IMR-90 (cell line): ENCODE data around the gene OLAH. TPM values are rescaled to one million over a fixed set of nuclear protein-coding genes. Genes with fewer than 3 reads are reported as not detected.

Experiments
- ATAC-seq: fragments of 200-7000 bp; cut with Tn5 transposase; 2 replicates; pipeline ENCODE4 v1.9.1; 2020; ENCODE audit warnings: low read depth, mild to moderate bottlenecking, moderate library complexity
- BruUV-seq: library from RNA; stranded (reverse); fragments of 400-500 nt; replicated peaks from 2 replicates; lab custom pipeline; 2021; lab: Mats Ljungman, UMichigan
- CTCF ChIA-PET: fragments of 300-600 bp; formaldehyde crosslinking; extraction: SDS; loops from one replicate; lab custom pipeline; 2021; ENCODE audit warnings: antibody characterized with exemption; lab: Yijun Ruan, JAX
- POLR2A ChIA-PET: fragments of 300-600 bp; sonication (Branson Sonifier 250); formaldehyde crosslinking; loops from one replicate; lab custom pipeline; 2022; ENCODE audit warnings: antibody characterized with exemption; ENCODE audit not compliant: unreplicated experiment; lab: Charles Lee
- DNase-seq: peaks from one replicate; pipeline ENCODE4 v3.0.0; 2013
- H2AFZ ChIP-seq: replicated peaks from 2 replicates; pipeline ENCODE3; 2013; ENCODE audit warnings: low read length, mild to moderate bottlenecking; ENCODE audit not compliant: poor library complexity
- H2AK5ac ChIP-seq: 2 replicates; pipeline ENCODE4 v1.6.1; 2013; ENCODE audit warnings: low read depth, low read length, inconsistent platforms
- H2AK9ac ChIP-seq: replicated peaks from 2 replicates; pipeline ENCODE3; 2013; ENCODE audit warnings: mild to moderate bottlenecking, low read depth, low read length, moderate library complexity; ENCODE audit not compliant: poor library complexity
- H2BK120ac ChIP-seq: 2 replicates; pipeline ENCODE4 v1.6.1; 2013; ENCODE audit warnings: low read depth, low read length, inconsistent platforms
- H2BK15ac ChIP-seq: 3 replicates; pipeline ENCODE4 v1.6.1; 2013; ENCODE audit warnings: low read depth, low read length, inconsistent platforms
- H2BK20ac ChIP-seq: 2 replicates; pipeline ENCODE4 v1.6.1; 2013; ENCODE audit warnings: low read depth, mild to moderate bottlenecking, inconsistent platforms, low read length, moderate library complexity
- H2BK5ac ChIP-seq: 2 replicates; pipeline ENCODE4 v1.6.1; 2013; ENCODE audit warnings: mild to moderate bottlenecking, low read depth, low read length, inconsistent platforms; ENCODE audit not compliant: poor library complexity, severe bottlenecking
- H3K14ac ChIP-seq: replicated peaks from 2 replicates; pipeline ENCODE4 v1.6.1; 2013; ENCODE audit warnings: low read depth, low read length, inconsistent platforms
- H3K18ac ChIP-seq: 2 replicates; pipeline ENCODE4 v1.6.1; 2013; ENCODE audit warnings: low read depth, low read length, control low read depth
- H3K23ac ChIP-seq: 2 replicates; pipeline ENCODE4 v1.6.1; 2013; ENCODE audit warnings: low read depth, low read length, inconsistent platforms
- H3K27ac ChIP-seq: 2 replicates; pipeline ENCODE4 v1.5.1; 2013; ENCODE audit warnings: mild to moderate bottlenecking, control low read depth, low read length; ENCODE audit not compliant: insufficient read depth
- H3K27me3 ChIP-seq: 2 replicates; pipeline ENCODE4 v1.6.1; 2013; ENCODE audit warnings: low read length; ENCODE audit not compliant: control insufficient read depth, insufficient read depth
- H3K36me3 ChIP-seq: 2 replicates; pipeline ENCODE4 v1.6.1; 2013; ENCODE audit warnings: low read length, mixed read lengths; ENCODE audit not compliant: control insufficient read depth, insufficient read depth
- H3K4ac ChIP-seq: 2 replicates; pipeline ENCODE4 v1.6.1; 2013; ENCODE audit warnings: low read depth, low read length, inconsistent platforms
- H3K4me1 ChIP-seq: 2 replicates; pipeline ENCODE4 v1.6.1; 2013; ENCODE audit warnings: low read length, mixed read lengths; ENCODE audit not compliant: control insufficient read depth, insufficient read depth
- H3K4me2 ChIP-seq: 2 replicates; pipeline ENCODE4 v1.6.1; 2013; ENCODE audit warnings: low read depth, mild to moderate bottlenecking, control low read depth, low read length, moderate library complexity
- H3K4me3 ChIP-seq: 2 replicates; pipeline ENCODE4 v1.5.1; 2013; ENCODE audit warnings: low read depth, mild to moderate bottlenecking, control low read depth, low read length, moderate library complexity; ENCODE audit not compliant: insufficient read depth
- H3K56ac ChIP-seq: 2 replicates; pipeline ENCODE4 v1.6.1; 2013; ENCODE audit warnings: low read length, inconsistent platforms; ENCODE audit not compliant: insufficient read depth; ENCODE audit errors: extremely low read depth
- H3K79me1 ChIP-seq, 2 experiments: 2 replicates each; pipeline ENCODE4 v1.6.1; 2013; ENCODE audit warnings: low read length in 2 of 2, inconsistent platforms in 1 of 2, low read depth in 1 of 2
- H3K9ac ChIP-seq: 2 replicates; pipeline ENCODE4 v1.6.1; 2013; ENCODE audit warnings: low read depth, low read length, control low read depth
- H3K9me1 ChIP-seq: 2 replicates; pipeline ENCODE4 v1.6.1; 2013; ENCODE audit warnings: low read length, inconsistent platforms; ENCODE audit not compliant: insufficient read depth
- H3K9me3 ChIP-seq: 2 replicates; pipeline ENCODE4 v1.6.1; 2013; ENCODE audit warnings: low read length; ENCODE audit not compliant: control insufficient read depth, insufficient read depth
- H4K20me1 ChIP-seq: 2 replicates; pipeline ENCODE4 v1.6.1; 2013; ENCODE audit warnings: low read length, inconsistent platforms; ENCODE audit not compliant: insufficient read depth
- H4K5ac ChIP-seq: 2 replicates; pipeline ENCODE4 v1.6.1; 2013; ENCODE audit warnings: mild to moderate bottlenecking, low read depth, low read length, control low read depth
- H4K8ac ChIP-seq, 2 experiments: 2 replicates each; pipeline ENCODE4 v1.6.1; 2013; ENCODE audit warnings: low read depth in 2 of 2, low read length in 2 of 2, control low read depth in 1 of 2, inconsistent platforms in 1 of 2
- H4K91ac ChIP-seq: 2 replicates; pipeline ENCODE4 v1.6.1; 2013; ENCODE audit warnings: low read depth, low read length, inconsistent platforms; ENCODE audit not compliant: insufficient read depth
- BHLHE40 ChIP-seq: fragments of 150-350 bp; IDR thresholded peaks from 2 replicates; pipeline ENCODE4 v1.6.1; 2016; ENCODE audit warnings: mild to moderate bottlenecking, low read depth, low read length
- CEBPB ChIP-seq: IDR thresholded peaks from 2 replicates; pipeline ENCODE4 v1.6.1; 2012; ENCODE audit warnings: low read depth, low read length, improper control_type of control experiment
- CHD1 ChIP-seq: IDR thresholded peaks from 2 replicates; pipeline ENCODE4 v1.6.1; 2012; ENCODE audit warnings: low read depth, low read length, improper control_type of control experiment
- FOS ChIP-seq: fragments of 150-350 bp; IDR thresholded peaks from 2 replicates; pipeline ENCODE4 v1.6.1; 2016; ENCODE audit warnings: low read depth, low read length
- MAFK ChIP-seq: IDR thresholded peaks from 2 replicates; pipeline ENCODE4 v1.6.1; 2012; ENCODE audit warnings: low read depth, low read length, improper control_type of control experiment
- MAZ ChIP-seq: IDR thresholded peaks from 2 replicates; pipeline ENCODE4 v1.6.1; 2012; ENCODE audit warnings: low read depth, mild to moderate bottlenecking, low read length, improper control_type of control experiment, moderate library complexity, borderline replicate concordance
- MXI1 ChIP-seq: IDR thresholded peaks from 2 replicates; pipeline ENCODE4 v1.6.1; 2012; ENCODE audit warnings: low read depth, mild to moderate bottlenecking, low read length, moderate library complexity, borderline replicate concordance
- NFE2L2 ChIP-seq: fragments of 150-350 bp; IDR thresholded peaks from 2 replicates; pipeline ENCODE4 v1.6.1; 2016; ENCODE audit warnings: low read depth, mild to moderate bottlenecking, low read length
- POLR2A ChIP-seq: IDR thresholded peaks from 2 replicates; pipeline ENCODE4 v1.6.1; 2012; ENCODE audit warnings: mild to moderate bottlenecking, low read depth, low read length
- RAD21 ChIP-seq: IDR thresholded peaks from 2 replicates; pipeline ENCODE4 v1.6.1; 2012; ENCODE audit warnings: low read length, improper control_type of control experiment
- RCOR1 ChIP-seq: IDR thresholded peaks from 2 replicates; pipeline ENCODE4 v1.6.1; 2012; ENCODE audit warnings: mild to moderate bottlenecking, low read length, improper control_type of control experiment; ENCODE audit not compliant: insufficient replicate concordance
- RFX5 ChIP-seq: IDR thresholded peaks from 2 replicates; pipeline ENCODE4 v1.8.0; 2012; ENCODE audit warnings: low read depth, mild to moderate bottlenecking, low read length, moderate library complexity
- SMC3 ChIP-seq: fragments of 150-350 bp; IDR thresholded peaks from 2 replicates; pipeline ENCODE4 v1.6.1; 2016; ENCODE audit warnings: low read depth, mild to moderate bottlenecking, antibody characterized with exemption, low read length, moderate library complexity
- WGBS, 2 experiments: methylation state at CpG; one replicate each; pipeline versions ENCODE4 v1.1.5 to v1.1.7; 2013; ENCODE audit warnings: missing lambda C conversion rate in 2 of 2; ENCODE audit not compliant: insufficient read length in 1 of 2; ENCODE audit errors: extremely low coverage in 2 of 2; 5-methylcytosine and 5-hydroxymethylcytosine counted together
- dilution Hi-C: fragments of 300-500 bp; cut with HindIII; formaldehyde crosslinking; loops from one replicate; pipeline ENCODE4 v1.14.3; 2018; ENCODE audit warnings: low sequenced_read_pairs; ENCODE audit not compliant: unreplicated experiment
- in situ Hi-C: fragments of 300-500 bp; cut with MboI; formaldehyde crosslinking; loops from 3 replicates; pipeline ENCODE4 v1.14.3; 2019; ENCODE audit warnings: low sequenced_read_pairs, inconsistent platforms, mixed read lengths
- intact Hi-C: fragments of 100-400 bp; cut with micrococcal nuclease; formaldehyde crosslinking; loops from 2 replicates; pipeline ENCODE4 v1.10.0; 2022
- polyA plus RNA-seq, 3 experiments: library from polyadenylated mRNA; depleted of rRNA; stranded (reverse); fragments of >200 nt; gene quantifications; 2 replicates each; pipeline ENCODE4 v1.2.3, GENCODE V29; 2012; ENCODE audit warnings: low replicate concordance in 1 of 3
- total RNA-seq: library from RNA; depleted of rRNA; stranded (reverse); fragments of >200 nt; gene quantifications from 2 replicates; pipeline ENCODE4 v1.2.3, GENCODE V29; 2012
- TF ChIP-seq, protein P1 (sequence below): conservative IDR thresholded peaks from 2 replicates; pipeline ENCODE4 v1.5.1; 2012; ENCODE audit warnings: mild to moderate bottlenecking, low read depth, low read length, improper control_type of control experiment
- TF ChIP-seq, protein P2 (sequence below): fragments of 150-350 bp; IDR thresholded peaks from 2 replicates; pipeline ENCODE4 v1.6.1; 2016; ENCODE audit warnings: low read depth, mild to moderate bottlenecking, low read length, moderate library complexity, borderline replicate concordance
- TF ChIP-seq, protein P3 (sequence below): fragments of 150-350 bp; IDR thresholded peaks from 2 replicates; pipeline ENCODE4 v1.6.1; 2017; ENCODE audit warnings: mild to moderate bottlenecking, antibody characterized with exemption, low read length, low read depth

Gene OLAH
- total and polyA plus RNA-seq, 2 of the 4 experiments (the other 2 are of a cell fraction): not detected

DNA sequence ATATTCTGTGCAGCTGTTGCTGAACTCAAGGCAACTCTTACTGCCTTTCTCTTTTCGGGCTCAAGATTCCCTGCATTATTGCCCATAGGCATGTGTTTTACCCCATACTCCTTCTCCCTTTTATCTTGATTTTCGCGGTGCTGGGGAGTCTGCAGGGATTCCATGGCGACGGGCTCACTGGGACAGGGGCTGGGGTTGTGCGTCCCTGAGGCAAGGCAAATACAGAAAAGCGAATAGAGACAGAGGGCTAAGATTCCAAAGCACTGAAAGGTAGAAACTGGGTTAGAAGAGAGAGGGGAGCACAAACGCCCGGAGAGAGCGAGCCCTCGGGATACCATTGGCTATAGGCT, 52.9 kb downstream of the OLAH start:
- CTCF ChIA-PET: no interaction called here
- H2AK5ac ChIP-seq: no peak overlapping the region
- DNase-seq (no peak), ATAC-seq (no peak)
- no TSS peak for BruUV-seq
- in situ Hi-C loops (loop anchor here (25.0 kb wide), 1 partner anchor 584 kb away; no protein-coding TSS in a partner anchor), dilution Hi-C loops (no loop called here), intact Hi-C loops (no loop called here)
- no peak overlapping the region for H2BK5ac ChIP-seq
- H3K56ac ChIP-seq: no peak overlapping the region
- peaks cover 22 to 37% of the 10 kb centered on the region in 2 experiments for H3K79me1 ChIP-seq
- H2BK20ac ChIP-seq: no peak overlapping the region
- H3K23ac ChIP-seq: peak overlapping the region; percentile 49; the same call in 1 of the 2 replicates
- peak overlapping the region; percentile 70 for H3K4me3 ChIP-seq
- H2AK9ac ChIP-seq: peak overlapping the region; percentile 79
- H3K4me1 ChIP-seq: no peaks in the 10 kb centered on the region; the same call in 1 of the 2 replicates
- H3K14ac ChIP-seq: no peak overlapping the region
- H3K27ac ChIP-seq: no peak overlapping the region
- H3K9me1 ChIP-seq: peaks cover 4% of the 10 kb centered on the region; the same call in 1 of the 2 replicates
- H2BK15ac ChIP-seq: no peak overlapping the region
- H3K9ac ChIP-seq: peak overlapping the region; percentile 54
- H3K9me3 ChIP-seq: no peaks in the 10 kb centered on the region
- H4K91ac ChIP-seq: no peak overlapping the region
- peak overlapping the region; percentile 94 for H3K4me2 ChIP-seq
- POLR2A ChIA-PET: no interaction called here
- no peak overlapping the region for H4K5ac ChIP-seq
- H3K4ac ChIP-seq: no peak overlapping the region
- H3K36me3 ChIP-seq: 0 out of 2 replicates have a peak, but pooled peaks cover 2% of the 10 kb centered on the region
- TF ChIP-seq SMC3: no peak
- TF ChIP-seq BHLHE40: no peak
- no peak for TF ChIP-seq FOS
- TF ChIP-seq NFE2L2: no peak
- TF ChIP-seq RCOR1: no peak
- TF ChIP-seq POLR2A: no peak
- TF ChIP-seq CHD1: no peak
- no peak for TF ChIP-seq RFX5
- no peak for TF ChIP-seq CEBPB
- no peak for TF ChIP-seq RAD21
- TF ChIP-seq, protein P1, sequence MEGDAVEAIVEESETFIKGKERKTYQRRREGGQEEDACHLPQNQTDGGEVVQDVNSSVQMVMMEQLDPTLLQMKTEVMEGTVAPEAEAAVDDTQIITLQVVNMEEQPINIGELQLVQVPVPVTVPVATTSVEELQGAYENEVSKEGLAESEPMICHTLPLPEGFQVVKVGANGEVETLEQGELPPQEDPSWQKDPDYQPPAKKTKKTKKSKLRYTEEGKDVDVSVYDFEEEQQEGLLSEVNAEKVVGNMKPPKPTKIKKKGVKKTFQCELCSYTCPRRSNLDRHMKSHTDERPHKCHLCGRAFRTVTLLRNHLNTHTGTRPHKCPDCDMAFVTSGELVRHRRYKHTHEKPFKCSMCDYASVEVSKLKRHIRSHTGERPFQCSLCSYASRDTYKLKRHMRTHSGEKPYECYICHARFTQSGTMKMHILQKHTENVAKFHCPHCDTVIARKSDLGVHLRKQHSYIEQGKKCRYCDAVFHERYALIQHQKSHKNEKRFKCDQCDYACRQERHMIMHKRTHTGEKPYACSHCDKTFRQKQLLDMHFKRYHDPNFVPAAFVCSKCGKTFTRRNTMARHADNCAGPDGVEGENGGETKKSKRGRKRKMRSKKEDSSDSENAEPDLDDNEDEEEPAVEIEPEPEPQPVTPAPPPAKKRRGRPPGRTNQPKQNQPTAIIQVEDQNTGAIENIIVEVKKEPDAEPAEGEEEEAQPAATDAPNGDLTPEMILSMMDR: no peak
- no peak for TF ChIP-seq MXI1
- TF ChIP-seq MAFK: no peak
- TF ChIP-seq, protein P2, sequence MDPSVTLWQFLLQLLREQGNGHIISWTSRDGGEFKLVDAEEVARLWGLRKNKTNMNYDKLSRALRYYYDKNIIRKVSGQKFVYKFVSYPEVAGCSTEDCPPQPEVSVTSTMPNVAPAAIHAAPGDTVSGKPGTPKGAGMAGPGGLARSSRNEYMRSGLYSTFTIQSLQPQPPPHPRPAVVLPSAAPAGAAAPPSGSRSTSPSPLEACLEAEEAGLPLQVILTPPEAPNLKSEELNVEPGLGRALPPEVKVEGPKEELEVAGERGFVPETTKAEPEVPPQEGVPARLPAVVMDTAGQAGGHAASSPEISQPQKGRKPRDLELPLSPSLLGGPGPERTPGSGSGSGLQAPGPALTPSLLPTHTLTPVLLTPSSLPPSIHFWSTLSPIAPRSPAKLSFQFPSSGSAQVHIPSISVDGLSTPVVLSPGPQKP: no peak
- TF ChIP-seq, protein P3, sequence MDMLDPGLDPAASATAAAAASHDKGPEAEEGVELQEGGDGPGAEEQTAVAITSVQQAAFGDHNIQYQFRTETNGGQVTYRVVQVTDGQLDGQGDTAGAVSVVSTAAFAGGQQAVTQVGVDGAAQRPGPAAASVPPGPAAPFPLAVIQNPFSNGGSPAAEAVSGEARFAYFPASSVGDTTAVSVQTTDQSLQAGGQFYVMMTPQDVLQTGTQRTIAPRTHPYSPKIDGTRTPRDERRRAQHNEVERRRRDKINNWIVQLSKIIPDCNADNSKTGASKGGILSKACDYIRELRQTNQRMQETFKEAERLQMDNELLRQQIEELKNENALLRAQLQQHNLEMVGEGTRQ: no peak
- TF ChIP-seq MAZ: no peak
- no peak overlapping the region for H3K18ac ChIP-seq
- no peaks in the 10 kb centered on the region for H3K27me3 ChIP-seq
- H2AFZ ChIP-seq: peak overlapping the region; percentile 99
- 0% methylated on average over 1 of the region's 11 CpGs; no CpG with 5 or more reads in 1 of the 2 experiments for WGBS, 2 experiments
- H4K20me1 ChIP-seq: no peaks in the 10 kb centered on the region; the same call in 1 of the 2 replicates
- H2BK120ac ChIP-seq: no peak overlapping the region
- H4K8ac ChIP-seq: peak overlapping the region; percentile 77 to 84; a peak in 3 of 4 replicates
